GM12801 (cell line): ENCODE data around the gene ST14.

ENCODE experiments used
- TF ChIP-seq, protein P1 (sequence below): IDR thresholded peaks from one replicate; pipeline ENCODE4 v1.5.1; 2011; ENCODE audit warnings: control low read depth; ENCODE audit not compliant: insufficient read length; ENCODE audit errors: extremely low read depth

ST14 gene

DNA sequence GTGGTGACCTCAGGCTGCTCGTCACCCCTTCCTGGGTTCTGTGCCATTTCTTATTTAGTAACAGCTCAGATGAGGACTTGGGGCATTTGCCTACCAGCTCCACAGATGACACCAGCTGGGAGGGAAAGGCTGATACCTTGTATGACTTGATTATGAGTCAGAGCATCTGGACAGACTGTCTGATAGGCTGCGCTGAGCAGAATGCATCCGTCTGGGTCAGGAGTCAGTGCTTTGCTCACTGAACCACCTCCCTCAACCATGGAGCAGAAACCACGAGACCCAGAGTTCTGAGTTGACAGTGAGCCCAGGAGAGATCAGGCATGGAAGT, 6.8 kb downstream of the ST14 start:
- TF ChIP-seq, protein P1, sequence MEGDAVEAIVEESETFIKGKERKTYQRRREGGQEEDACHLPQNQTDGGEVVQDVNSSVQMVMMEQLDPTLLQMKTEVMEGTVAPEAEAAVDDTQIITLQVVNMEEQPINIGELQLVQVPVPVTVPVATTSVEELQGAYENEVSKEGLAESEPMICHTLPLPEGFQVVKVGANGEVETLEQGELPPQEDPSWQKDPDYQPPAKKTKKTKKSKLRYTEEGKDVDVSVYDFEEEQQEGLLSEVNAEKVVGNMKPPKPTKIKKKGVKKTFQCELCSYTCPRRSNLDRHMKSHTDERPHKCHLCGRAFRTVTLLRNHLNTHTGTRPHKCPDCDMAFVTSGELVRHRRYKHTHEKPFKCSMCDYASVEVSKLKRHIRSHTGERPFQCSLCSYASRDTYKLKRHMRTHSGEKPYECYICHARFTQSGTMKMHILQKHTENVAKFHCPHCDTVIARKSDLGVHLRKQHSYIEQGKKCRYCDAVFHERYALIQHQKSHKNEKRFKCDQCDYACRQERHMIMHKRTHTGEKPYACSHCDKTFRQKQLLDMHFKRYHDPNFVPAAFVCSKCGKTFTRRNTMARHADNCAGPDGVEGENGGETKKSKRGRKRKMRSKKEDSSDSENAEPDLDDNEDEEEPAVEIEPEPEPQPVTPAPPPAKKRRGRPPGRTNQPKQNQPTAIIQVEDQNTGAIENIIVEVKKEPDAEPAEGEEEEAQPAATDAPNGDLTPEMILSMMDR, result no peak

GRCh38 chr11:130167146-130167545, 7.6 kb downstream of the ST14 start:
- TF ChIP-seq, protein P1, result no peak

DNA sequence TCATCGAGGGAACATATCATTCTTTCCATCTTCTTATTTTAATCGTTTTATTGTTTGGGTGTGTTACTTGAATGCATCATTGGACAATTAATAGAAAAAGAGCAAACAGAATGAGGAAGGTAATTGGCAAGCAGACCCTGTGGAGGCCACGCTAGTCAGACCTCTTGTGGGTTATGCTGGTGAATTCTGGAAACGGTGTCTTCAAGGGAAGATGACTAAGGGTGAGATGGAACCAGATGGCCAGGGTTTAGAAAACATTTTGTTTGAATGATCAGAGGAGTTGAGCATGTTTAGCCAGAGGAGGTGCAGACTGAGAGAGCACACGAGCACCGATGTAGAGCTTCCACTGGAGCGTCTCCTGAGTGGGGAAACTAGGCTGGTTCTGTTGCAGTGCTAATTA, 8.5 kb downstream of the ST14 start:
- TF ChIP-seq, protein P1, result no peak

DNA sequence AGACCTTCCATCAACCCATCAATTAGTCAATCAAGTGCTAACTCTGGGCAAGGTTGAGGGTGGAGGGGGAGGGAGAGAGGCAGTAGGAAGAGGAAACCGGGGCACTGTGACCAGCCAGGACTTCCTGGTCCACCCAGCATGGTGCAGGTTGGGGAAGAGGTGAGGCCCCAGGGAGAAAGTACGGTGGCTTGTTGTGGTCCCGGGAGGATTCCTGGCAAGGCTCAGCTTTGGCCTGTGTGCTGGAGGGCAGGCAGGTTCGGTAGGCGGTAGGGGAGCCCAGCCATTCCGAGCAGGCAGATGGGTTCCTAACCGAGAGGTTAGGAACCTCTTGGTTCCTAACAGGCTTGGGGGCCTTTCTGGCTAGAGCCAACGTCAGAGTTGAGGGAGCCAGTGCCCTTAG, 10.8 kb downstream of the ST14 start:
- TF ChIP-seq, protein P1, result no peak

GRCh38 chr11:130171534-130171933, 12.0 kb downstream of the ST14 start:
- TF ChIP-seq, protein P1, result no peak

DNA sequence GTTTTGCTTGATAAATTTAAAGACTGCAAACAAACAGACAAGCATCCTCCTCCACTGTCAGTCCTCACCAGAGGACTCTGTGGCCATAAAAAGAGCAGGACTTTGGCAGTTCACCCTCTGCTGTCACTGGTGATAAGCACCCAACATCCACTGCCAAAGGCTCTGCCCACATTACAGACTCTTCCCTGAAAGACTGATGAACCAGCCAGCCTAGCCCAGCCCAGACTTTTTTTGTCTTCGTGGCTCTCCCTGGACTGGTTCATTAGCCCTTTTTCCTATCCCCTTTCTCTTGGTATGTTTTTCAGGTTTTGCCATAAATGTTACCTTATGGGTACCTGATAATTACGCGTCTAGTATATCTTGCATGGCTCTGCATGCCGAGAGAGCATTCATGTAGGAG, 15.1 kb downstream of the ST14 start:
- TF ChIP-seq, protein P1, result no peak

- TF ChIP-seq, protein P1, result no peak
These were observed 16.3 kb downstream of the ST14 start for GRCh38 chr11:130175898-130176297.

DNA sequence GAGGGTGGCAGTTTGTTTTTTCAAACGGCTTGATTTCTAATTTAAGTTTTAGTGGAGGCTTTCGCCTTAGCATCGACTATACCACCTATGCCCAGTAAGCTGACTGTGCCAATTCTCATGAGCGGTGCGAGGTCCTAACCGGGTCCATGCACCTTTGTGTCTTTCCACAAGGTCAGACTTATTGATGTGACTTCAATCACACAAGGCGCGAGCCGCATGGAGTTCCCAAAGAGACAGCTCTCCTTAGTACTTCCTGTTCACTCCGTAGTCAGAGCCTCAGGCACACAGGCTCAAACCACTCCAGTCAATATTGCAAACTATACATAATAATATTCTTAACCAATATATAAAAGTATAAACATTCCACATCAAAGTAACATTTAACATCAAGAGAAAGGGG, 18.2 kb downstream of the ST14 start:
- TF ChIP-seq, protein P1, result no peak
